ENCODE measurements around the gene RAPGEF6. TPM values are rescaled to one million over a fixed set of nuclear protein-coding genes. Genes with fewer than 3 reads are reported as not detected.

The RAPGEF6 gene
- total and polyA plus RNA-seq, 8 donors, result 18.2 to 23.7 (median 20.1) TPM

Other genes starting within 250 kb of the RAPGEF6 start
- gene FNIP1, start 161.8 kb upstream of the RAPGEF6 start, total RNA-seq, result 10 to 100 TPM; 36.5 to 49.3 TPM
- gene FNIP1, start 161.8 kb upstream of the RAPGEF6 start, polyA plus RNA-seq (ENCODE audit: insufficient read length in 6 of 6), result 10 to 100 TPM; 21.5 to 28.7 (median 24.0) TPM

All from left lung (tissue), 8 donors.